NT2/D1 (cell line): Measurements from ENCODE around the gene ACAP2.

ENCODE experiments used
- DNase-seq: peaks from one replicate; pipeline ENCODE4 v3.0.0-alpha.2; 2011; ENCODE audit warnings: low read depth, low spot score
- H3K27me3 ChIP-seq: 2 replicates; pipeline ENCODE4 v1.6.0; 2011; ENCODE audit warnings: mild to moderate bottlenecking; ENCODE audit not compliant: insufficient read length, insufficient read depth
- H3K36me3 ChIP-seq: 2 replicates; pipeline ENCODE4 v1.6.1; 2011; ENCODE audit warnings: mild to moderate bottlenecking, low read length, mixed read lengths; ENCODE audit not compliant: insufficient read depth, insufficient read length
- H3K4me1 ChIP-seq: 2 replicates; pipeline ENCODE4 v1.5.1; 2011; ENCODE audit not compliant: insufficient read depth, insufficient read length
- H3K4me3 ChIP-seq: 2 replicates; pipeline ENCODE4 v1.5.1; 2011; ENCODE audit warnings: low read depth; ENCODE audit not compliant: insufficient read length
- H3K9ac ChIP-seq: 2 replicates; pipeline ENCODE4 v1.6.0; 2011; ENCODE audit warnings: low read depth; ENCODE audit not compliant: insufficient read length
- H3K9me3 ChIP-seq: 2 replicates; pipeline ENCODE4 v1.5.1; 2011; ENCODE audit warnings: mild to moderate bottlenecking, low read length; ENCODE audit not compliant: insufficient read depth
- SUZ12 ChIP-seq: IDR thresholded peaks from 2 replicates; pipeline ENCODE4 v1.6.1; 2011; ENCODE audit not compliant: insufficient read length, insufficient read depth; ENCODE audit errors: extremely low read depth
- YY1 ChIP-seq: IDR thresholded peaks from 2 replicates; pipeline ENCODE4 v1.6.1; 2011; ENCODE audit not compliant: insufficient read length, insufficient read depth
- ZNF274 ChIP-seq: IDR thresholded peaks from 2 replicates; pipeline ENCODE4 v1.6.1; 2011; ENCODE audit warnings: mild to moderate bottlenecking, low read depth, low read length

The ACAP2 gene

DNA sequence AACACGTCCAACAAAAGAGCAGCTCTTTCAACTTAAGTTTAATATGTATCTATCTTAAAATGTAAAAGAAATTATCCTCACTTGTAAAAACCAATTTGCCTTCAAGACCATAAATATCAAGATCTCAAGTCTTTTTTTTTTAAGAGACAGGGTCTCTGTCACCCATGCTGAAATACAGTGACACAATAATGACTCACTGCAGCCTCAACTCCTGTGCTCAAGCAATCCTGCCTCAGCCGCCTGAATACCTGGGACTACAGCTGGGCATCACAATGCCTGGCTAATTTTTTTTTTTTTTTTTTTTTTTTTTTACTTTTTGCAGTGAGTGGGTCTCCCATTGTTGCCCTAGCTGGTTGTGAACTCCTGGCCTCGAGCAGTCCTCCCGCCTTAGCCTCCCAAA, 26.0 kb downstream of the ACAP2 start:
- no peak for DNase-seq

DNA sequence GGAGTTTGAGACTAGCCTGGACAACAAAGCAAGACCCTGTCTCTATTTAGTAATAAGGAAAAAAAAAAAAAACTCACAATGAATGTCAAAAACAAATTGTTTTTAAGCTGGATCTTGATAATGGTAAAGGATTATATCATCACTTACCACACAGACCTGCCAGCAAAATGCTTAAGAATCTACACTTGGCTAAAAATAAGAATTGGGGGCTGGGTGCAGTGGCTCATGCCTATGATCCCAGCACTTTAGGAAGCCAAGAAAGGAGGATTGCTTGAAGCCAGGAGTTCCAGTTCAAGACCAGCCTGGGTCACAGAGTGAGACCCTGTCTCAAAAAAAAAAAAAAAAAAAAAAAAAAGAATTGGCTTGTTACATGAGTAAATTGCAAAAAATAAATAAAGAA, 31.0 kb downstream of the ACAP2 start:
- no peak for DNase-seq
- no peaks in the 10 kb centered on the region for H3K36me3 ChIP-seq
- no peak for TF ChIP-seq YY1
- TF ChIP-seq SUZ12, result no peak
- TF ChIP-seq ZNF274, result no peak

More for the DNA sequence above, 26.0 kb downstream of the ACAP2 start:
- no peaks in the 10 kb centered on the region for H3K9me3 ChIP-seq
- no peak for TF ChIP-seq ZNF274
- H3K4me3 ChIP-seq, result no peak overlapping the region
- H3K9ac ChIP-seq, result no peak overlapping the region
- H3K4me1 ChIP-seq, result no peaks in the 10 kb centered on the region
- H3K27me3 ChIP-seq, result no peaks in the 10 kb centered on the region
- no peaks in the 10 kb centered on the region for H3K36me3 ChIP-seq

DNA sequence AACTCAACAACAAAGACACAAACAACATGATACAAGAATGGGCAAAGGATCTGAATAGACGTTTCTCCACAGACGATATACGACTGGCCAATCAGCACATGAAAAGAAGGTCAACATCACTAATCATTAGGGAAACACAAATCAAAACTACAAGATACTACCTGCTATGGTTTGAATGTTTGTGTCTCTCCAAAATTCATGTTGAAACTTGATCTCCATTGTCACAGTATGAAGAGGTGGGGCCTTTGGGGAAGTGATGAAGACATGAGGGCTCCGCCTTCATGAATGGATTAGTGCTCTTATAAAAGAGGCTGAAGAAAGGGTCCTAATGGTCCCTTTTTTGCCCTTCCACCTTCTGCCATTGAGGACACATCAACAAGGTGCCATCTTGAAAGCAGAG, 32.3 kb downstream of the ACAP2 start:
- Histone ChIP-seq H3K9ac (no peak overlapping the region), H3K36me3 (no peaks in the 10 kb centered on the region), H3K4me1 (no peaks in the 10 kb centered on the region), H3K27me3 (no peaks in the 10 kb centered on the region), H3K4me3 (no peak overlapping the region), H3K9me3 (no peaks in the 10 kb centered on the region)
- TF ChIP-seq SUZ12, result no peak
- no peak for TF ChIP-seq ZNF274
- TF ChIP-seq YY1, result no peak
- no peak for DNase-seq

More for the DNA sequence above, 31.0 kb downstream of the ACAP2 start:
- no peaks in the 10 kb centered on the region for H3K9me3 ChIP-seq
- H3K9ac ChIP-seq, result no peak overlapping the region
- no peaks in the 10 kb centered on the region for H3K4me1 ChIP-seq
- H3K4me3 ChIP-seq, result no peak overlapping the region
- H3K27me3 ChIP-seq, result no peaks in the 10 kb centered on the region

DNA sequence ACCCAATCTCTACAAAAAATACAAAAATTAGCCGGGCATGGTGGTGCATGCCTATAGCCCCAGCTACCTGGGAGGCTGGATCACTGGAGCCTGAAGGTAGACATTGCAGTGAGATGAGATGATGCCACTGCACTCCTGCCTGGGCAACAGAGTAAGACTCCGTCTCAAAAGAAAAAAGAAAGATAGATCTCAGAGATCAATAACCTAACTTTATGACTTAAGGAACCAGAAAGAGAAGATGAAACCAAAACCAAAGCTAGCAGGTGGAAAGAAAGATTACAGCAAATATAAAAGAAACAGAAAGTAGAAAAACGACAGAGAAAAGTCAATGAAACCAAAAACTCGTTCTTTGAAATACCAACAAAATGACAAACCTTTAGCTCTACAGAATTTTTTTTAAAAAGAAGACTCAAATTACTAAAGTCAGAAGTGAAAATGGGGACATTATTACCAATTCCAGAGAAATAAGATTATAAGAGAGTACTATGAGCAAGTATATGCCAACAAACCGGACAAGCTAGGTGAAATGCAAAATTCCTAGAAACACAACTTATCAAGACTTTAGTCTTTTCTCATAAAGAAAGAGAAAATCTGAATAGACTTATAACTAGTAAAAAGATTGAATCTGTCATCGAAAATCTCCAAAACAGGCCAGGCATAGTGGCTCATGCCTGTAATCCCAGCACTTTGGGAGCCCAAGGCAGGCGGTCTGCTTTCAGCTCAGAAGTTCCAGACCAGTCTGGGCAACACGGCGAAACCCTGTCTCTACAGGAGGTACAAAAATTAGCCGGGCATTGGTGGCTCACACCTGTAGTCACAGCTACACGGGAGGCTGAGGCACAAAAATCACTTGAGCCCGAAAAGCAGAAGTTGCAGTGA, 35.0 kb downstream of the ACAP2 start:
- Histone ChIP-seq H3K4me1 (no peaks in the 10 kb centered on the region), H3K27me3 (no peaks in the 10 kb centered on the region), H3K9me3 (no peaks in the 10 kb centered on the region), H3K4me3 (no peak overlapping the region), H3K9ac (no peak overlapping the region), H3K36me3 (no peaks in the 10 kb centered on the region)
- TF ChIP-seq SUZ12, result no peak
- TF ChIP-seq ZNF274, result no peak
- TF ChIP-seq YY1, result no peak
- no peak for DNase-seq

DNA sequence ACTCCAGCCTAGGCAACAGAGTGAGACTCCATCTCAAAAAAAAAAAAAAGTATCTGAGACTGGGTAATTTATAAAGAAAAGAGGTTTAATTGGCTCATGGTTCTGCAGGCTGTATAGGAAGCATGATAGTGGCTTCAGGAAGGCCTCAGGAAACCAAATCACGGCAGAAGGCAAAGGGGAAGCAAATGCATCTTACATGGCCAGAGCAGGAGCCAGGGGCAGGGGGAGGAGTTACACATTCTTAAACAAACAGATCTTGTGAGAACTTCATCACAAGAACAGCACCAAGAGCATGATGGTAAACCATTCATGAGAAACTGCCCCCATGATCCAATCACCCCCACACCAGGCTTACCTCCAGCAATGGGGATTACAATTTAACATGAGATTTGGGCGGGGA, 37.2 kb downstream of the ACAP2 start:
- no peaks in the 10 kb centered on the region for H3K27me3 ChIP-seq
- H3K9me3 ChIP-seq, result no peaks in the 10 kb centered on the region
- no peak overlapping the region for H3K4me3 ChIP-seq
- DNase-seq, result no peak
- H3K4me1 ChIP-seq, result no peaks in the 10 kb centered on the region
- no peaks in the 10 kb centered on the region for H3K36me3 ChIP-seq
- no peak overlapping the region for H3K9ac ChIP-seq
- TF ChIP-seq ZNF274 (no peak), SUZ12 (no peak), YY1 (no peak)

DNA sequence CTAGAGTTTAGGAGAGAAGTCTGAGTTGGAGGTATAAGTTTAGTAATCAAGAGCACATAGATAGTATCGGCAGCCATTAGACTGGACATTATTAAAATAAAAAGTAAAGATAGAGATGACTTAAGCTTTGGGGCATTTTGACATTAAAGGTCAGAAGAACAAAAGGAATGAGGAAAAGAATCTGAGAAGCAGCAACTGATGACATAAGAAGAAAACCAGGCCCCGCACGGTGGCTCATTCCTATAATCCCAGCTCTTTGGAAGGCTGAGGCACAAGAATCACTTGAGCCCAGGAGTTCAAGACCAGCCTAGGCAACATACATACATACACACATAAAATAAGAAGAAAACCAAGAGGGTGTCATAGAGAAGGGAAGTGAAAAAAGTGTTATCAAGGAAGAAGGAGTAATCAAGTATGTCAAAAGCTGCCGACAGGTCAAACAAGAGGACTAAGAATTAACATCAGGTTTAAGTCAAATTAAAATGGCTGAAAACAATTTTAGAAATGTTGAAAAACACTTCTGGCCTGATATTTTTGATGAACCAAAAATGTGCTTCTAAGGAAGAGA, 38.9 kb downstream of the ACAP2 start:
- no peaks in the 10 kb centered on the region for H3K27me3 ChIP-seq
- DNase-seq, result no peak
- H3K4me3 ChIP-seq, result no peak overlapping the region
- no peaks in the 10 kb centered on the region for H3K36me3 ChIP-seq
- no peaks in the 10 kb centered on the region for H3K4me1 ChIP-seq
- no peaks in the 10 kb centered on the region for H3K9me3 ChIP-seq
- no peak for TF ChIP-seq SUZ12
- no peak for TF ChIP-seq YY1
- TF ChIP-seq ZNF274, result no peak
- H3K9ac ChIP-seq, result no peak overlapping the region

DNA sequence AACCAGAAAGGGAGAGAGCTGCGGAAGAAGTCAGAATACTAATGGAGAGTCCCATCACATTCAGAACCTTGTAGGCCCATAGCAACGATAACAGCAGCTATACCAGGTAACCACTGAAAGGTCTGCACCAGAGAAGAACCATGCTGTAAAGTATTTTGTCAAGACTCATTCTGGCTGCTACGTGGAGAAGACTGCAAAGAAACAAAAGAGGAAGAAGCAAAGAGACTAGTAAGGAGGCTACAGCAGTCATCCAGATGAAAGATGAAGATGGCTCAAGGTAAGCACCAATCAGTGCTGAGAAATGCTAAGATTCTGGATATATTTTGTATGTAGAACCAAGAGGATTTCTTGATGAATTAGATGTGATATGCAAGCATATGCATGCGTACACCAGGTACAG, 39.6 kb downstream of the ACAP2 start:
- no peaks in the 10 kb centered on the region for H3K9me3 ChIP-seq
- H3K27me3 ChIP-seq, result no peaks in the 10 kb centered on the region
- no peak overlapping the region for H3K4me3 ChIP-seq
- H3K36me3 ChIP-seq, result no peaks in the 10 kb centered on the region
- TF ChIP-seq SUZ12, result no peak
- no peak for TF ChIP-seq ZNF274
- TF ChIP-seq YY1, result no peak
- H3K4me1 ChIP-seq, result no peaks in the 10 kb centered on the region
- DNase-seq, result no peak
- no peak overlapping the region for H3K9ac ChIP-seq
